ENCODE measurements around the gene MTM1.

MTM1 gene

GRCh38 chrX:150568320-150569154 is at the start of gene MTM1:
Gene MTM1, plus strand, starts transcription at chrX:150568621. Its CDS starts 23,994 bp downstream, at chrX:150592615.
- peak; percentile 87 for DNase-seq

GRCh38 chrX:150522494-150522893 is 45.9 kb upstream of the MTM1 start:
- DNase-seq = no peak

GRCh38 chrX:150525061-150525919 is 43.1 kb upstream of the MTM1 start:
- no peak for DNase-seq

GRCh38 chrX:150526692-150527091 is 41.7 kb upstream of the MTM1 start:
- no peak for DNase-seq

- no peak for DNase-seq
Observed at GRCh38 chrX:150527108-150527507, 41.3 kb upstream of the MTM1 start.

GRCh38 chrX:150529587-150529986 is 38.8 kb upstream of the MTM1 start:
- DNase-seq = no peak

- DNase-seq = no peak
Observed at GRCh38 chrX:150530821-150531220, 37.6 kb upstream of the MTM1 start.

- no peak for DNase-seq
Observed at GRCh38 chrX:150531467-150531866, 37.0 kb upstream of the MTM1 start.

GRCh38 chrX:150533863-150534262 is 34.6 kb upstream of the MTM1 start:
- DNase-seq = no peak

- DNase-seq = no peak
Observed at GRCh38 chrX:150536455-150537116, 31.8 kb upstream of the MTM1 start.

- DNase-seq = no peak
Observed at GRCh38 chrX:150537851-150538250, 30.6 kb upstream of the MTM1 start.

- no peak for DNase-seq
Observed at GRCh38 chrX:150540965-150541364, 27.5 kb upstream of the MTM1 start.

- DNase-seq = no peak
Observed at GRCh38 chrX:150542846-150543229, 25.6 kb upstream of the MTM1 start.

- DNase-seq = no peak
Observed at GRCh38 chrX:150543230-150544155, 24.9 kb upstream of the MTM1 start.

GRCh38 chrX:150544222-150544787 is 24.1 kb upstream of the MTM1 start:
- DNase-seq = no peak

GRCh38 chrX:150544835-150545770 is 23.3 kb upstream of the MTM1 start:
- DNase-seq = no peak

GRCh38 chrX:150546711-150547153 is 21.7 kb upstream of the MTM1 start:
- DNase-seq = no peak

GRCh38 chrX:150547375-150548115 is 20.9 kb upstream of the MTM1 start:
- DNase-seq = peak; percentile 55

GRCh38 chrX:150548251-150548650 is 20.2 kb upstream of the MTM1 start:
- no peak for DNase-seq

GRCh38 chrX:150548684-150549083 is 19.7 kb upstream of the MTM1 start:
- no peak for DNase-seq

All from activated CD4-positive, CD25-positive, alpha-beta regulatory T cell treated with anti-CD3 and anti-CD28 coated beads, Interleukin-2, amount 50 U/mL, for 72 hours (primary cell).